Stimulated activated CD8-positive, alpha-beta memory T cell treated with anti-CD3 and anti-CD28 coated beads, Interleukin-15, amount 100 ng/mL, for 48 hours (primary cell): Measurements from ENCODE around the gene UBR1.
"Not testable (repeated sequence)": the region's sequence is repeated elsewhere in the genome, so short reads cannot be mapped to it uniquely, and the experiment has no call there.

ENCODE experiments used
- DNase-seq, 2 donors: peaks; one replicate each; pipeline ENCODE4 v3.0.0-alpha.2; 2020; ENCODE audit warnings: low read depth in 2 of 2

Gene UBR1

GRCh38 chr15:42974202-42974862 is 131.5 kb downstream of the UBR1 start:
- DNase-seq: no peak

- no peak for DNase-seq
Observed at GRCh38 chr15:42973114-42973513, 132.7 kb downstream of the UBR1 start.

- DNase-seq: no peak
Observed at GRCh38 chr15:42971830-42972229, 134.0 kb downstream of the UBR1 start.

GRCh38 chr15:42964476-42964875 is 141.4 kb downstream of the UBR1 start:
- no peak for DNase-seq

GRCh38 chr15:42955518-42955917 is 150.3 kb downstream of the UBR1 start:
- DNase-seq: no peak

GRCh38 chr15:42954291-42954690 is 151.5 kb downstream of the UBR1 start:
- DNase-seq: no peak

- DNase-seq: not testable (repeated sequence)
Observed at GRCh38 chr15:42948898-42949297, 156.9 kb downstream of the UBR1 start.

GRCh38 chr15:42940527-42940926 is 165.3 kb downstream of the UBR1 start:
- no peak for DNase-seq

GRCh38 chr15:42939841-42940240 is 166.0 kb downstream of the UBR1 start:
- no peak for DNase-seq

- DNase-seq: no peak
Observed at GRCh38 chr15:42937143-42937542, 168.7 kb downstream of the UBR1 start.

- DNase-seq: no peak
Observed at GRCh38 chr15:42933886-42934667, 171.8 kb downstream of the UBR1 start.

GRCh38 chr15:42932833-42933515 is 172.9 kb downstream of the UBR1 start:
- DNase-seq: no peak

GRCh38 chr15:42931702-42932486 is 173.9 kb downstream of the UBR1 start:
- DNase-seq: no peak

- DNase-seq: no peak
Observed at GRCh38 chr15:42929306-42929848, 176.5 kb downstream of the UBR1 start.

- DNase-seq: no peak
Observed at GRCh38 chr15:42921342-42921731, 184.5 kb downstream of the UBR1 start.

GRCh38 chr15:42920519-42921341 is 185.1 kb downstream of the UBR1 start, which contains the start of gene TTBK2:
Gene TTBK2, minus strand, starts transcription at chr15:42920778. Its CDS starts 42,161 bp downstream, at chr15:42878617.
- DNase-seq: peak; percentile 94 to 95

GRCh38 chr15:42919799-42920518 is 185.9 kb downstream of the UBR1 start:
- DNase-seq: no peak

- DNase-seq: no peak
Observed at GRCh38 chr15:42919308-42919707, 186.5 kb downstream of the UBR1 start.

- DNase-seq: no peak
Observed at GRCh38 chr15:42918047-42918446, 187.8 kb downstream of the UBR1 start.
